Measurements from ENCODE around the gene KCNK2. TPM values are rescaled to one million over a fixed set of nuclear protein-coding genes. Genes with fewer than 3 reads are reported as not detected.

Gene KCNK2
- total RNA-seq, 1 donor from 2014 or later, result 1.1 TPM

DNA sequence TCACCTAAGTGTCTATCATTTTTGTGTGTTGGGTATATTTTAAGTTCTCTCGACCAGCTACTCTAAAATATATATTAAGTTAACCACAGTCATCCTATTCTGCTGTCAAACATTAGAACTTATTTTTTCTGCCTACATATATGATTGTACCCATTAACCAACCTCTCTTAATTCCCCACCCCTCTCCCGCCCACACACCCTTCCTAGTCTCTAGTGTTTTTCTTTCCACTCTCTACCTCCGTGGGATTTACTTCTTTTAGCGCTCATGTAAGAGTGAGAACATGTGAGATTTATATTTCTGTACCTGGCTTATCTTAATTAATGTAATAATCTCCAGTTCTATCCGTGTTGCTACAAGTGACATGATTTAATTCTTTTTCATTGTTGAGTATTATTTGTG, 26.6 kb downstream of the KCNK2 start:
- DNase-seq (ENCODE audit: low spot score), result no peak
- no peak overlapping the region for H2AFZ ChIP-seq (replicated peaks)
- H3F3A ChIP-seq (ENCODE audit: low read depth), result no peaks in the 10 kb centered on the region
- TF ChIP-seq EZH2phosphoT487 (IDR thresholded peaks at IDR 0.05) (no peak), EZH2 (IDR thresholded peaks at IDR 0.05) (no peak)
- TF ChIP-seq, protein P1, sequence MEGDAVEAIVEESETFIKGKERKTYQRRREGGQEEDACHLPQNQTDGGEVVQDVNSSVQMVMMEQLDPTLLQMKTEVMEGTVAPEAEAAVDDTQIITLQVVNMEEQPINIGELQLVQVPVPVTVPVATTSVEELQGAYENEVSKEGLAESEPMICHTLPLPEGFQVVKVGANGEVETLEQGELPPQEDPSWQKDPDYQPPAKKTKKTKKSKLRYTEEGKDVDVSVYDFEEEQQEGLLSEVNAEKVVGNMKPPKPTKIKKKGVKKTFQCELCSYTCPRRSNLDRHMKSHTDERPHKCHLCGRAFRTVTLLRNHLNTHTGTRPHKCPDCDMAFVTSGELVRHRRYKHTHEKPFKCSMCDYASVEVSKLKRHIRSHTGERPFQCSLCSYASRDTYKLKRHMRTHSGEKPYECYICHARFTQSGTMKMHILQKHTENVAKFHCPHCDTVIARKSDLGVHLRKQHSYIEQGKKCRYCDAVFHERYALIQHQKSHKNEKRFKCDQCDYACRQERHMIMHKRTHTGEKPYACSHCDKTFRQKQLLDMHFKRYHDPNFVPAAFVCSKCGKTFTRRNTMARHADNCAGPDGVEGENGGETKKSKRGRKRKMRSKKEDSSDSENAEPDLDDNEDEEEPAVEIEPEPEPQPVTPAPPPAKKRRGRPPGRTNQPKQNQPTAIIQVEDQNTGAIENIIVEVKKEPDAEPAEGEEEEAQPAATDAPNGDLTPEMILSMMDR (IDR thresholded peaks at IDR 0.05), result no peak
- no peak overlapping the region for H3K9ac ChIP-seq
- no peak overlapping the region for H3K27ac ChIP-seq
- no peak overlapping the region for H3K4me2 ChIP-seq
- H3K4me1 Mint-ChIP-seq, result peaks cover 9% of the 10 kb centered on the region
- no peak overlapping the region for H3K4me3 ChIP-seq
- peaks cover 3% of the 10 kb centered on the region for H3K4me1 ChIP-seq
- H3K79me2 ChIP-seq (ENCODE audit: low read depth), result no peaks in the 10 kb centered on the region
- H3K9me3 Mint-ChIP-seq, result peaks cover 15% of the 10 kb centered on the region
- no peaks in the 10 kb centered on the region for H4K20me1 ChIP-seq (ENCODE audit: low read depth)
- H3K4me3 Mint-ChIP-seq, result no peak overlapping the region
- no peaks in the 10 kb centered on the region for H3K36me3 ChIP-seq
- H3K27ac Mint-ChIP-seq, result no peak overlapping the region
- H3K9me3 ChIP-seq (ENCODE audit: low read depth), result no peaks in the 10 kb centered on the region
- H3K36me3 Mint-ChIP-seq, result peaks cover 1% of the 10 kb centered on the region
- no peaks in the 10 kb centered on the region for H3K27me3 Mint-ChIP-seq (ENCODE audit: insufficient read depth, low read depth)
- no peaks in the 10 kb centered on the region for H3K27me3 ChIP-seq

DNA sequence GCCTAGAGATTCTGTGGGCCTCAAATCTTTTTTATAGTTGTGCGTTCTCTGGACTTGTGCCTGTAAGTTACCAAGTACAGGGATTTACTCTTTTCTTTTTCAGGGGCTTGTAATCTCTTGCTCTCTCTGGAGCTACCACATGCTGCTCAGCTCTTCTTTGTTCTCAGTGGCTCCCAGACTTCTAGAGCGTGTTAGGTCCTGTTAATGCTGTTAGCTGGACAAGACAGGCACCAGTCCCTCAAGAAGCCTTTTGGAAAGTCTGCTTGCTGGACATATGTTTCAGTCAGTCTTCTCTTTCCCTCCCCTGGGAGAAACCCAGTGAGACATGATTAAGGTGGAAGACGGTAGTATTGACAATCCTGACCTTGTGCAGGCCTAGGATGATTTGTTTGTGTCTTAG, 29.4 kb downstream of the KCNK2 start:
- H3K27ac ChIP-seq, result no peak overlapping the region
- H4K20me1 ChIP-seq (ENCODE audit: low read depth), result no peaks in the 10 kb centered on the region
- H3K36me3 Mint-ChIP-seq, result peaks cover 1% of the 10 kb centered on the region
- no peaks in the 10 kb centered on the region for H3K27me3 Mint-ChIP-seq (ENCODE audit: insufficient read depth, low read depth)
- H3F3A ChIP-seq (ENCODE audit: low read depth), result no peaks in the 10 kb centered on the region
- peaks cover 3% of the 10 kb centered on the region for H3K4me1 ChIP-seq
- H3K4me3 ChIP-seq, result no peak overlapping the region
- H3K4me3 Mint-ChIP-seq, result no peak overlapping the region
- peaks cover 6% of the 10 kb centered on the region for H3K4me1 Mint-ChIP-seq
- peak overlapping the region; percentile 87 for H3K27ac Mint-ChIP-seq
- H2AFZ ChIP-seq (replicated peaks), result no peak overlapping the region
- H3K36me3 ChIP-seq, result no peaks in the 10 kb centered on the region
- H3K27me3 ChIP-seq, result no peaks in the 10 kb centered on the region
- H3K9ac ChIP-seq, result no peak overlapping the region
- H3K9me3 Mint-ChIP-seq, result peaks cover 13% of the 10 kb centered on the region
- H3K9me3 ChIP-seq (ENCODE audit: low read depth), result no peaks in the 10 kb centered on the region
- H3K79me2 ChIP-seq (ENCODE audit: low read depth), result no peaks in the 10 kb centered on the region
- peak; percentile 75 for DNase-seq (ENCODE audit: low spot score)
- TF ChIP-seq EZH2 (IDR thresholded peaks at IDR 0.05) (no peak), EZH2phosphoT487 (IDR thresholded peaks at IDR 0.05) (no peak)
- TF ChIP-seq, protein P1 (IDR thresholded peaks at IDR 0.05), result no peak
- no peak overlapping the region for H3K4me2 ChIP-seq

DNA sequence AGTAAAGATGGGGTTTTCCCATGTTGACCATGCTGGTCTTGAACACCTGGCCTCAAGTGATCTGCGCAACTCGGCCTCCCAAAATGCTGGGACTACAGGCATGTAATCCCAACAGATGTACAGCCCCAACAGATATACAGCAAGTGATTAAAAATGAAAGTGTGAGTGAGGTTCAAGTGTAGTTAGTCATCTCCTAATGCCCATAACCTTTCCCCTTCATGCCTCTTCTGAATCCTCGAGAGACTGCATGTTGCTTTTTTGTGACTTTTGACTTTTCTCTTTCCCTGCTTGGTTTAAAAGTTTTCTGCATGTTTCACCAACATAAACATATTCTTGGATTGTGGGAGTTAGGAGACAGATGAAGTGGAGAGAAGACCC, 31.2 kb downstream of the KCNK2 start:
- TF ChIP-seq EZH2 (IDR thresholded peaks at IDR 0.05), result no peak
- TF ChIP-seq, protein P1 (IDR thresholded peaks at IDR 0.05), result no peak
- no peak for TF ChIP-seq EZH2phosphoT487 (IDR thresholded peaks at IDR 0.05)
- no peaks in the 10 kb centered on the region for H3K27me3 ChIP-seq
- H3K27ac ChIP-seq, result no peak overlapping the region
- no peak overlapping the region for H2AFZ ChIP-seq (replicated peaks)
- no peaks in the 10 kb centered on the region for H4K20me1 ChIP-seq (ENCODE audit: low read depth)
- H3K27ac Mint-ChIP-seq, result no peak overlapping the region
- no peak overlapping the region for H3K4me3 Mint-ChIP-seq
- H3K9ac ChIP-seq, result no peak overlapping the region
- H3K36me3 ChIP-seq, result no peaks in the 10 kb centered on the region
- H3K36me3 Mint-ChIP-seq, result no peaks in the 10 kb centered on the region
- H3K9me3 Mint-ChIP-seq, result no peaks in the 10 kb centered on the region
- no peak overlapping the region for H3K4me2 ChIP-seq
- peaks cover 6% of the 10 kb centered on the region for H3K4me1 Mint-ChIP-seq
- no peak overlapping the region for H3K4me3 ChIP-seq
- no peaks in the 10 kb centered on the region for H3K27me3 Mint-ChIP-seq (ENCODE audit: insufficient read depth, low read depth)
- H3K79me2 ChIP-seq (ENCODE audit: low read depth), result no peaks in the 10 kb centered on the region
- DNase-seq (ENCODE audit: low spot score), result no peak
- peaks cover 3% of the 10 kb centered on the region for H3K4me1 ChIP-seq
- no peaks in the 10 kb centered on the region for H3K9me3 ChIP-seq (ENCODE audit: low read depth)
- H3F3A ChIP-seq (ENCODE audit: low read depth), result no peaks in the 10 kb centered on the region

Measured in neural progenitor cell (in vitro differentiated cells).